Muscle of back (tissue), 11 donors: Measurements from ENCODE around the gene NOXRED1. TPM values are rescaled to one million over a fixed set of nuclear protein-coding genes. Genes with fewer than 3 reads are reported as not detected.

ENCODE experiments used
- DNase-seq, 3 donors: peaks; one replicate each; pipeline versions ENCODE4 v3.0.0 to v3.0.0-alpha.2; 2013
- polyA plus RNA-seq, 10 donors: library from polyadenylated mRNA; unstranded; fragments of 120-200 nt; gene quantifications; one replicate each; pipeline ENCODE4 v1.2.1, GENCODE V29; 2013; ENCODE audit not compliant: insufficient read length in 10 of 10

NOXRED1 gene
- polyA plus RNA-seq, 10 donors = 0.11 to 0.68 (median 0.29) TPM

DNA sequence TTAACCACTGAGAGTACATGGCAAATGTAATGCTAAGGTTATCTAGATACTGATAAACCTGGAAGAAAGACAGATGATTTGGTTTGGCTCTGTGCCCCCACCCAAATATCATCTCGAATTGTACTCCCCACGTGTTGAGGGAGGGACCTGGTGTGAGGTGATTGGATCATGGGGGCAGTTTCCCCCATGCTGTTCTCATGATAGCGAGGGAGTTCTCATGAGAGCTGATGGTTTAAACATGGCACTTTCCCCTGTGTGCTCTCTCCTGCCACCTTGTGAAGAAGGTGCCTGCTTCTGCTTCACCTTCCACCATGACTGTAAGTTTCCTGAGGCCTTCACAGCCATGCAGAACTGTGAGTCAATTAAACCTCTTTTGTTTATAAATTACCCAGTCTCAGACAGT is 14.2 kb downstream of the NOXRED1 start:
- DNase-seq = no peak

DNA sequence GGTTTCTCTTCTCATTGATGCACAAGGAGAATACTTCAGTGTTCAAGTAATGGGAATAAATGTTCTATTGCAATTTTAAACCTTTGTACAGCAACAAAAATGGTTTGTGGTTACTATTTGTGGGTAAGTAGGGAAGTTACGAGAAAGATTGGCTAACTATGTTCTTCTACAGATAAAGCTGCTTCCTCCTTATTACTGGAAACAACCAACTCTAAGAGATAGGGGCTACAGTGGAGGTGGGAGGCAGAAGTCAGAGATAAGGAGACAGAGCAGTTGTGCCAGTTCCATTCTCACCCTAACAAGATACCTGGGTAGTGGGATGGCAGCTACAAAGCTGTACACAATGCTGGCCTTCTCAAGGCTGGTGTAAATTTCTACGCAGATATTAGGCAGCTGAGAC is 16.2 kb downstream of the NOXRED1 start:
- DNase-seq = peak in 1 of 3 donors; percentile 10

DNA sequence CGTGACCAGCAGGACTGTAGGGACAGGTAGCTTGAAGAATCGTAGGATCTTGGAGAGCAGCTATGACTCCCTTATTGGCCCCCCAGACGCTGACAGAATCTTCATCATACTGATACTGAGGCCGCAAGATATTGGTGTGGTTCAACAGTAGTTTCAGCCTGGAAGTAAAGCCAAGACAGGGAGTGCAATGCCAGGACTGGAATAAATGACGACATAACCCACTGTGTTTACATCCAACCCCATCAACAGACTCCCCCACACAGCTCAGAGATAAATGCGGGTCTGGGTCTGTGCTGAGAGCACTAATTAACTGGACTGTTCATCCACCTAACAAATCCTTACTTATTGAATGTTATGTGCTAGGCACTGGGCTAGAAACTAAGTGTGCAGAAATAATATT is 16.6 kb downstream of the NOXRED1 start:
- DNase-seq = peak in 2 of 3 donors; percentile 1 to 11

- DNase-seq = no peak
Measured at GRCh38 chr14:77406086-77406485, 17.2 kb downstream of the NOXRED1 start.

GRCh38 chr14:77403768-77404167 is 19.6 kb downstream of the NOXRED1 start:
- DNase-seq = no peak

DNA sequence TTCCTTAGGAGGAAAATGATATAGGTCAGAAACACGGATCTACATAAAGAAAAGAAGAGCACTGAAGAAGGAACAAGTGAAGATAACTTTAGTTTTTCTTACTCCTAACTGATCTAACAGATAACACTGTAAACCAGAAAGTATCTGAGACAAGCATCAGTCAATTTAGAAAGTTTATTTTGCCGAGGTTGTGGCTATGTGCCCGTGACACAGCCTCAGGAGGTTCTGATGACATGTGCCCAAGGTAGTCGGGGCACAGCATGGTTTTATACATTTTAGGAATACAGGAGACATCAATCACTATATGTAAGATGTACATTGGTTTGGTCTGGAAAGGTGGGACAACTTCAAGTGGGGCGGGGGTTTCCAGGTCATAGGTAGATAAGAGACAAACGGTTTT is 23.1 kb downstream of the NOXRED1 start:
- no peak for DNase-seq

GRCh38 chr14:77390188-77390587 is 33.1 kb downstream of the NOXRED1 start:
- DNase-seq = no peak

GRCh38 chr14:77378701-77379100 is 44.6 kb downstream of the NOXRED1 start:
- no peak for DNase-seq

DNA sequence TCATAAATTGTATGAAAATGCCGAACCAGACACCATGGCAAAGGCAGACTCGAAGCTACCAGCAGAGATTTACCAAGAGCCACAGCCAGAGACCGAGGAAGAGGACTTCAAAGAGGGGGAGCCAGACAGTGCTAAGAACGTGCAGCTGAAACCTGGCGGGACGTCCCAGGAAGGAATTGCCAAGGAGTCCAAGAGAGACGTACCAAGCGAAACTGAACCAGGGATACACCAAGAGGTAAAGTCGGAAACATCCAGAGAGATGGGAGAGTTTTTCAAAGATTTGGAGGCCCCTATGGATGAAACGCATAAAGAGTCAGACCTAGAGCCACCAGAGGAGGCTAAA is 45.9 kb downstream of the NOXRED1 start:
- no peak for DNase-seq

GRCh38 chr14:77376771-77377501 is 46.4 kb downstream of the NOXRED1 start, which contains the start of the genes SAMD15 and TMED8:
Gene SAMD15, plus strand, starts transcription at chr14:77377379. Its CDS starts 40 bp downstream, at chr14:77377419.
Gene TMED8, minus strand, starts transcription at chr14:77377094. Its CDS starts 41 bp downstream, at chr14:77377053.
- DNase-seq = peak; percentile 76 to 97 (median 89)

DNA sequence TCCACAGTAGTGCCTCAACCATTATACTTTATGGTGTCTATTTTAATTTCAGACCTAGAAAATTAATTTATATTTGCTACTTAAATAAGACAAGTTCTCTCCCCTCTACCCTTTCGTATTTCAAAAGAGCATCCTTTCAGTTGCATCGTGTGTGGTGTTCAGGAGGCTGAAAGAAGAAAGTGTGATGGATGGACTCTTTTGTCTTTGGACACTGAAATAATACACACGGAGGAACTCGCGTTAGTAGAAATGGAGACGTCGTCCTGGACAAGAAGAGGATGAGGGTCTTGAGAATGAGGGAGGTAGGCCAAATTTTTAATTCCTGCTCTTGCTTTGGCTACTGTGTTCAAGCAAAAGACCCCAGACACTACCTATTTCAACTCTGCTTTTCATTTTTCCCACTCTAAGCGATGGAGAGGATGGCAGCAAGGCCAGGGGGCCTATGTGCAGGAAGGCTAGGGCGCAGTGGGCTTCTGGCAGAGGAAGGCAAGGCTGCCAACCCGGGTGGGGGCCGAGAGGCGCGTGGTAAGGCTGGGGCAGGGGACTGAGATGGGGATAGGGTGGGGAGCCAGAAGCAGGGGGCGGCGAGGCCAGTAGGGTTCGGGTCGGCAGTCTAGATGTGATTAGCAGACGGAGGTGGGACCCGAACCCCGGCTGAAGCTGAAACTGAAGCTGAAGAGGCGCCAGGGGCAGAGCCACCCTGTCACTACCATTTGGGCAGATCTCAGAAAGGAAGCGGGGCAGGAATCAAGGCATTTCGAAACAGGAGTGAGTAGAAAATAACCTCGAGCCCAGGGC is 47.2 kb downstream of the NOXRED1 start:
- DNase-seq = no peak

- DNase-seq = no peak
Measured at GRCh38 chr14:77375164-77375950, 48.0 kb downstream of the NOXRED1 start.

GRCh38 chr14:77372304-77372841 is 51.0 kb downstream of the NOXRED1 start:
- no peak for DNase-seq

GRCh38 chr14:77369285-77369684 is 54.0 kb downstream of the NOXRED1 start:
- DNase-seq = no peak

DNA sequence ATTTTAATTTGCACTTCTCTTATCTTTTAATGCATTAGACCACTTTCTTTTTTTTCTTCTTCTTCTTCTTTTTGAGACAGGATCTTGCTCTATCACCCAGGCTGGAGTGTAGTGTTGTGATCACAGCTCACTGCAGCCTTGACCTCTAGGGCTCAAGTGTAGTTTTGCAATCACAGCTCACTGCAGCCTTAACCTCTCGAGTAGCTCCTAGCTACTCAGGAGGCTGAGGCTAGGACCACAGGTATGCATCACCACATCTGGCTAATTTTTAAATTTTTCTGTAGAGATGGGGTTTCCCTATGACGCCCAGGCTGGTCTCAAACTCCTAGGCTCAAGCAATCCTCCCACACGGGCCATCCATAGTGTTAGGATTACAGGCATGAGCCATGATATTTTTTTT is 59.2 kb downstream of the NOXRED1 start:
- no peak for DNase-seq

DNA sequence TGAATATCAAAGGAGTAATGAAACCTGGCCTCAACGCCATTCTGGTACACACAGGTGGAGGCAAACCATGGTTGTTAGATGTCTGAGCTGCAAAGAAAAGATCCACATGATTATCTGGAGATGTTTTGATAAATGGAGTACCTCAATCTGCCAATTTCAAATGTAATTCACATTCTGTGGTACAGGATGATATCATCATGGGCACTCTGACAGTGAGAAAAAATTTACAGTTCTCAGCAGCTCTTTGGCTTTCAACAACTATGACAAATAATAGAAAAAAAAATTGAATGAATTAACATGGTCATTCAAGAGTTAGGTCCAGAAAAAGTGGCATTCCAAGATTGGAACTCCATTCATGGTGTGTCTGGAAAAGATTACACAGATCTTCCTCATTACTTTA is 63.7 kb downstream of the NOXRED1 start:
- DNase-seq = no peak

DNA sequence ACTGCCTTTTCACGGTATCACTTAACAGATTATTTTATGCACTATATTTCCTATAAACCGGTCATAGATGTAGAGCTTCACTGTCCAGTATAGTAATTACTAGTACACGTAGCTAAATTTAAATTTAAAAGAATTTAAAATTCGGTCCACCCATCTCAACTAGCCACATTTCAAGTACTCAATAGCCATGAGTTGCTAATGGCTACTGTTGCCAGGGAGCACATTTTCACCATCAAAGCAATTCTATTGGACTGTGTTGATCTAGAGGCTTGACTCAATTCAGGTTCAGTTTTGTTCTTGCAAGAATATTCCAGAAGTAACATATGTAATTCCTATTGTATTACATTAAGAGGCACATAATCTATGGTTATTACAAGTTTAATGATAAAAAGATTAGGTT is 66.4 kb downstream of the NOXRED1 start:
- no peak for DNase-seq

GRCh38 chr14:77355811-77356210 is 67.5 kb downstream of the NOXRED1 start:
- DNase-seq = no peak

DNA sequence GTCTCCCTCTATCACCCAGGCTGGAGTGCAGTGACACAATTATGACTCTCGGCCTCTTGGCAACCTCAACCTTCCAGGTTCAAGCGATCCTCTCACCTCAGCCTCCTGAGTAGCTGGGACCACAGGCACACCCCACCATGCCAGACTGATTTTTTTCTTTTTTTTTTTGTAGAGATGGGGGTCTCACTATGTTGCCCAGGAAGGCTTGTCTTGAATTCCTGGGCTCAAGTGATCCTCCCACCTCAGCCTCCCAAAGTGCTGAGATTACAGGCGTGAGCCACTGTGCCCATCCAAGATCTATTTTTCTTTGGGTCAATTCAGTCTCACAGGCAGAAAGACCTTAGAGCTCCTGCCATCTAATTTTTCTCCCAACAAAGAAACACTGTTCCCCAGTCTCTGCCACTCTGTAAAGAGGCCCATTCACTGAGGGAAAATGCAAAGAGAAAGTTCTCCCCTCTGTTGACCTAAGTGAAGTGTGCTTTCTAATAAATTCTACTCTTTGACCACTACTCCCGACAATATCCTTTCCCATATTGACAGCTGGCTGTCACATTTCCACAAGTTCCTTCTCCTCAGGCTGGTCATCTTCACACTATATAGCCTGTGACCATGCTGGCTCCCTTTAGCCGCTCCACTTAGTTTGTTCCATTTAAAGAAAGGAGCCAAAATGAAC is 69.7 kb downstream of the NOXRED1 start:
- DNase-seq = no peak

GRCh38 chr14:77347751-77348150 is 75.6 kb downstream of the NOXRED1 start:
- DNase-seq = peak in 2 of 3 donors; percentile 24 to 56

DNA sequence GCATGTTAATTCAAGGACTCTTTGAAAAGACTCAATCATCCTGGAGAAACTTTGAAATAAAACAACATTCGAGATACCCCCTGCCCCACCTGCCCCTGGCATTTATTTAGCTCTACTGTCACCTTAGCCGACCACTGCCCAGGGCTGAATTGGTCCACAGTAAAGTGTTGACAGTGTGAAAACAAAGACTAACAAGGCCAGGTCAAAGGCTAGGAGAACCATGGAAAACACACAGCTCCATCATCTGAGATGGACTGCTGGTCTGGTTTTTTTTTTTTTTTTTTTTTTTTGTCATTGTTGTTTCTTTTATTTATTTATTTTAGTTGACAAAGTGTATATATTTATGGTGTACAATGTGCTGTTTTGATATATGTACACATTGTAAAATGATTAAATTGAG is 76.8 kb downstream of the NOXRED1 start:
- DNase-seq = no peak
